Fibroblast of pulmonary artery (primary cell): ENCODE measurements around the gene S100G.

Experiments
- DNase-seq: peaks from one replicate; pipeline ENCODE4 v3.0.0-alpha.2; 2010; ENCODE audit warnings: low read depth
- H3K4me3 ChIP-seq: replicated peaks from 2 replicates; pipeline ENCODE4 v1.5.1; 2011; ENCODE audit warnings: low read depth, mild to moderate bottlenecking, control low read depth, low read length, moderate library complexity
- CTCF ChIP-seq: IDR thresholded peaks from 2 replicates; pipeline ENCODE4 v1.5.1; 2011; ENCODE audit warnings: mild to moderate bottlenecking, control low read depth, low read length, inconsistent platforms; ENCODE audit errors: missing control alignments

The S100G gene

DNA sequence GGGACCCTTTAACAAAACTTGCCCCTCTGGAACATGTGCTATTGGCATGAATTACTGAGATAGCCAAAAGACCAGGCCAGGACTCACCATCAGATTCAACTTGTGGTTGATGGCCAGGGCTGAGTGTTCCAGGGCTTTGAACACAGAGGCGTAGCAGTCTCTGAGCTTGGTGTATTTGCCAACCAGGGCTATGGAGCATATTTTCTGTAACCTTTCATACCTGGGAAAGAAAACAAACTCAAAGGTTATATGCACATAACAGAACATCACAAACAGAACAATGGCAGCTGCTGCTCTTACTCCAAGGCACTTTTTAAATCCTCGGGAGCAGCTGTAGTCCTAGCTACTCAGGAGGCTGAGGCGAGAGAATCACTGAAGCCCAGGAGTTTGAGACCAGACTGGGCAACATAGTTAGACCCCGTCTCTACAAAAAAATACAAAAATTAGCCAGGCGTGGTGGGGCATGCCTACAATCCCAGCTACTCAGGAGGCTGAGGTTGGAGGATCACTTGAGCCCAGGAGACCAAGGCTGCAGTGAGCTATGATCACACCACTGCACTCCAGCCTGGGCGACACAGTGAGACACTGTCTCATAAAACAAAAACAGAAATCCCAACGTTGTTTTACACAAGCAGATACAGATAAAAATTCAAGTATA, 33.2 kb downstream of the S100G start:
- no peak for TF ChIP-seq CTCF
- no peak overlapping the region for H3K4me3 ChIP-seq

GRCh38 chrX:16687514-16687913, 37.6 kb downstream of the S100G start:
- no peak for DNase-seq
- no peak overlapping the region for H3K4me3 ChIP-seq
- no peak for TF ChIP-seq CTCF

More for the DNA sequence above, 33.2 kb downstream of the S100G start:
- DNase-seq, result no peak

GRCh38 chrX:16695079-16695676, 45.2 kb downstream of the S100G start:
- H3K4me3 ChIP-seq, result no peak overlapping the region
- peak; percentile 72 for TF ChIP-seq CTCF
- peak; percentile 62 for DNase-seq

GRCh38 chrX:16696956-16697355, 47.0 kb downstream of the S100G start:
- H3K4me3 ChIP-seq, result no peak overlapping the region
- DNase-seq, result no peak
- TF ChIP-seq CTCF, result no peak

- no peak for TF ChIP-seq CTCF
Observed at GRCh38 chrX:16699389-16699788, 49.4 kb downstream of the S100G start.

GRCh38 chrX:16700734-16701133, 50.8 kb downstream of the S100G start:
- no peak for DNase-seq
- no peak overlapping the region for H3K4me3 ChIP-seq
- TF ChIP-seq CTCF, result no peak

More at GRCh38 chrX:16699389-16699788, 49.4 kb downstream of the S100G start:
- DNase-seq, result no peak
- no peak overlapping the region for H3K4me3 ChIP-seq
